Left ventricle myocardium inferior (tissue), 1 donor: Measurements from ENCODE around the gene C16orf90. TPM values are rescaled to one million over a fixed set of nuclear protein-coding genes. Genes with fewer than 3 reads are reported as not detected.

ENCODE experiments used
- DNase-seq: peaks from one replicate; pipeline ENCODE4 v3.0.0-alpha.2; 2020
- H3K27ac ChIP-seq: fragments of 200-600 bp; replicated peaks from 2 replicates; pipeline ENCODE4 v1.8.0; 2021
- H3K27me3 ChIP-seq: fragments of 200-600 bp; 2 replicates; pipeline ENCODE4 v1.8.0; 2021; ENCODE audit warnings: low read depth
- H3K36me3 ChIP-seq: fragments of 200-600 bp; 2 replicates; pipeline ENCODE4 v1.8.0; 2021
- H3K4me1 ChIP-seq: fragments of 200-600 bp; 2 replicates; pipeline ENCODE4 v1.8.0; 2021
- H3K4me3 ChIP-seq: fragments of 200-600 bp; 2 replicates; pipeline ENCODE4 v1.8.0; 2021; ENCODE audit warnings: mild to moderate bottlenecking, moderate library complexity
- H3K9me3 ChIP-seq: fragments of 200-600 bp; replicated peaks from 2 replicates; pipeline ENCODE4 v1.8.0; 2021
- CTCF ChIP-seq: fragments of 200-600 bp; IDR thresholded peaks from 2 replicates; pipeline ENCODE4 v1.8.0; 2021; ENCODE audit warnings: antibody characterized with exemption, mild to moderate bottlenecking, borderline replicate concordance
- intact Hi-C: fragments of 100-400 bp; cut with micrococcal nuclease; formaldehyde crosslinking; loops from one replicate; pipeline ENCODE4 v1.11.0; 2022
- total RNA-seq: library from RNA; stranded (reverse); fragmentation: NEBNext Ultra II Directional; extraction: Animal tissue kit (Norgen Biotek cat#: 25700); gene quantifications from one replicate; pipeline ENCODE4 v1.2.1, GENCODE V29; 2021
- donor health status: DM: no; HTN: yes; CAD: no; lungs with severe emphysema.

The C16orf90 gene
- total RNA-seq, 1 donor from 2014 or later = not detected

GRCh38 chr16:3487521-3488410 lies 7.5 kb downstream of the C16orf90 start:
- DNase-seq = no peak
- no peaks in the 10 kb centered on the region for H3K27me3 ChIP-seq
- no peak overlapping the region for H3K27ac ChIP-seq
- intact Hi-C loops = no loop called here
- H3K9me3 ChIP-seq = no peaks in the 10 kb centered on the region
- peaks cover 53% of the 10 kb centered on the region for H3K36me3 ChIP-seq
- H3K4me3 ChIP-seq = no peak overlapping the region
- peaks cover 31% of the 10 kb centered on the region for H3K4me1 ChIP-seq
- no peak for TF ChIP-seq CTCF

- Histone ChIP-seq H3K4me1 (peaks cover 29% of the 10 kb centered on the region), H3K27ac (peak overlapping the region; percentile 56), H3K36me3 (peaks cover 64% of the 10 kb centered on the region), H3K4me3 (no peak overlapping the region), H3K27me3 (no peaks in the 10 kb centered on the region), H3K9me3 (no peaks in the 10 kb centered on the region)
- no peak for DNase-seq
- TF ChIP-seq CTCF = no peak
- intact Hi-C loops = no loop called here
These were observed 8.6 kb downstream of the C16orf90 start for GRCh38 chr16:3486506-3487215.

- H3K27ac ChIP-seq = peak overlapping the region; percentile 56
- H3K4me3 ChIP-seq = no peak overlapping the region
- DNase-seq = no peak
- TF ChIP-seq CTCF = no peak
- H3K4me1 ChIP-seq = peaks cover 29% of the 10 kb centered on the region
- peaks cover 71% of the 10 kb centered on the region for H3K36me3 ChIP-seq
- no peaks in the 10 kb centered on the region for H3K9me3 ChIP-seq
- no peaks in the 10 kb centered on the region for H3K27me3 ChIP-seq
- intact Hi-C loops = no loop called here
These were observed 9.3 kb downstream of the C16orf90 start for GRCh38 chr16:3485821-3486505.

GRCh38 chr16:3485097-3485745 lies 10.1 kb downstream of the C16orf90 start:
- TF ChIP-seq CTCF = no peak
- no peak overlapping the region for H3K27ac ChIP-seq
- H3K4me3 ChIP-seq = no peak overlapping the region
- no peak for DNase-seq
- intact Hi-C loops = no loop called here
- peaks cover 28% of the 10 kb centered on the region for H3K4me1 ChIP-seq
- no peaks in the 10 kb centered on the region for H3K9me3 ChIP-seq
- H3K36me3 ChIP-seq = peaks cover 79% of the 10 kb centered on the region
- no peaks in the 10 kb centered on the region for H3K27me3 ChIP-seq
